PC-9 (cell line): ENCODE measurements around the gene PRKCB. TPM values are rescaled to one million over a fixed set of nuclear protein-coding genes. Genes with fewer than 3 reads are reported as not detected.

Experiments used
- BruUV-seq: library from RNA; stranded (reverse); fragments of 400-500 nt; replicated peaks from 2 replicates; lab custom pipeline; 2021; lab: Mats Ljungman, UMichigan
- CTCF ChIA-PET: fragments of 300-600 bp; sonication (Branson Sonifier 250); formaldehyde crosslinking; loops from one replicate; lab custom pipeline; 2022; ENCODE audit warnings: antibody characterized with exemption; lab: Charles Lee
- POLR2A ChIA-PET: fragments of 300-600 bp; sonication (Branson Sonifier 250); formaldehyde crosslinking; loops from one replicate; lab custom pipeline; 2022; ENCODE audit warnings: antibody characterized with exemption; ENCODE audit not compliant: unreplicated experiment; lab: Charles Lee
- DNase-seq, 2 experiments: peaks; one replicate each; pipeline versions ENCODE4 v3.0.0 to v3.0.0-alpha.2; 2015 to 2022; ENCODE audit warnings: mixed read lengths in 1 of 2
- H2AFZ ChIP-seq: fragments of 200-600 bp; sonication (generic); 2 replicates; pipeline ENCODE4 v1.8.1; 2017; ENCODE audit warnings: antibody characterized with exemption
- H3F3A ChIP-seq: fragments of 200-600 bp; sonication (generic); 2 replicates; pipeline ENCODE4 v1.8.1; 2017; ENCODE audit warnings: antibody characterized with exemption, mild to moderate bottlenecking, low read depth; ENCODE audit not compliant: insufficient read depth
- H3K27ac ChIP-seq: fragments of 200-600 bp; sonication (generic); 2 replicates; pipeline ENCODE4 v1.6.1; 2016; ENCODE audit warnings: mixed run types
- H3K27me3 ChIP-seq: fragments of 200-600 bp; sonication (generic); 2 replicates; pipeline ENCODE4 v1.6.1; 2016; ENCODE audit warnings: low read depth, mixed run types; ENCODE audit not compliant: insufficient read depth
- H3K36me3 ChIP-seq: fragments of 200-600 bp; sonication (generic); 2 replicates; pipeline ENCODE4 v1.6.1; 2016; ENCODE audit warnings: low read depth, mixed run types
- H3K4me1 ChIP-seq: fragments of 200-600 bp; sonication (generic); replicated peaks from 2 replicates; pipeline ENCODE4 v1.6.1; 2016; ENCODE audit warnings: mixed run types; ENCODE audit not compliant: insufficient read depth
- H3K4me2 ChIP-seq: fragments of 200-600 bp; sonication (generic); 2 replicates; pipeline ENCODE4 v1.6.1; 2017; ENCODE audit warnings: mixed run types
- H3K4me3 ChIP-seq: fragments of 200-600 bp; sonication (generic); 2 replicates; pipeline ENCODE4 v1.6.1; 2016; ENCODE audit warnings: mixed run types
- H3K79me2 ChIP-seq: fragments of 200-600 bp; sonication (generic); 2 replicates; pipeline ENCODE4 v1.6.1; 2017; ENCODE audit warnings: low read depth, mixed run types
- H3K9me2 ChIP-seq: fragments of 200-600 bp; sonication (generic); 2 replicates; pipeline ENCODE4 v1.8.1; 2017; ENCODE audit warnings: mild to moderate bottlenecking; ENCODE audit not compliant: insufficient read depth
- H3K9me3 ChIP-seq: fragments of 200-600 bp; sonication (generic); 2 replicates; pipeline ENCODE4 v1.8.1; 2016; ENCODE audit warnings: low read depth; ENCODE audit not compliant: insufficient read depth
- H4K20me1 ChIP-seq: fragments of 200-600 bp; sonication (generic); 2 replicates; pipeline ENCODE4 v1.8.1; 2017; ENCODE audit not compliant: insufficient read depth
- CTCF ChIP-seq: fragments of 200-600 bp; sonication (generic); conservative IDR thresholded peaks from 2 replicates; pipeline ENCODE4 v1.6.1; 2017; ENCODE audit warnings: mixed run types, antibody characterized with exemption, mild to moderate bottlenecking, moderate library complexity
- EZH2 ChIP-seq: fragments of 200-600 bp; sonication (generic); IDR thresholded peaks from 2 replicates; pipeline ENCODE4 v1.8.0; 2017; ENCODE audit warnings: antibody characterized with exemption, low read depth
- intact Hi-C: fragments of 100-400 bp; cut with micrococcal nuclease; formaldehyde crosslinking; loops from one replicate; pipeline ENCODE4 v1.10.0; 2022; ENCODE audit not compliant: unreplicated experiment
- total RNA-seq: library from RNA; stranded (reverse); gene quantifications from 2 replicates; pipeline ENCODE4 v1.2.3, GENCODE V29; 2021

The PRKCB gene
- total RNA-seq, 1 experiment from 2014 or later, result not detected

GRCh38 chr16:23917621-23918020 lies 81.8 kb downstream of the PRKCB start:
- Histone ChIP-seq H3K4me2 (no peak overlapping the region), H2AFZ (no peak overlapping the region), H3F3A (no peaks in the 10 kb centered on the region), H3K79me2 (no peaks in the 10 kb centered on the region), H3K9me2 (peaks cover 3% of the 10 kb centered on the region; the same call in 1 of the 2 replicates), H3K27ac (no peak overlapping the region), H4K20me1 (no peaks in the 10 kb centered on the region), H3K4me1 (no peaks in the 10 kb centered on the region), H3K9me3 (no peaks in the 10 kb centered on the region), H3K36me3 (no peaks in the 10 kb centered on the region), H3K27me3 (peaks cover 11% of the 10 kb centered on the region; the same call in 1 of the 2 replicates), H3K4me3 (no peak overlapping the region)
- TF ChIP-seq EZH2 (no peak), CTCF (no peak)
- no peak for DNase-seq
- no TSS peak for BruUV-seq
- intact Hi-C loops, result loop anchor here (10.0 kb wide), 1 partner anchor 93 kb away; no protein-coding TSS in a partner anchor
- ChIA-PET POLR2A (no interaction called here), CTCF (no interaction called here)

GRCh38 chr16:23920446-23920845 lies 84.7 kb downstream of the PRKCB start:
- Histone ChIP-seq H3K4me3 (no peak overlapping the region), H3K27me3 (peaks cover 14% of the 10 kb centered on the region; the same call in 1 of the 2 replicates), H3K9me3 (no peaks in the 10 kb centered on the region), H4K20me1 (no peaks in the 10 kb centered on the region), H3K9me2 (peaks cover 3% of the 10 kb centered on the region; the same call in 1 of the 2 replicates), H3K79me2 (no peaks in the 10 kb centered on the region), H3F3A (no peaks in the 10 kb centered on the region), H3K4me2 (no peak overlapping the region), H3K36me3 (no peaks in the 10 kb centered on the region), H2AFZ (no peak overlapping the region), H3K27ac (no peak overlapping the region), H3K4me1 (no peaks in the 10 kb centered on the region)
- no peak for DNase-seq
- TF ChIP-seq CTCF (no peak), EZH2 (no peak)
- POLR2A ChIA-PET, result no interaction called here
- BruUV-seq, result no TSS peak
- CTCF ChIA-PET, result no interaction called here
- intact Hi-C loops, result no loop called here

GRCh38 chr16:23920899-23921298 lies 85.1 kb downstream of the PRKCB start:
- Histone ChIP-seq H3K9me2 (peaks cover 3% of the 10 kb centered on the region; the same call in 1 of the 2 replicates), H3F3A (no peaks in the 10 kb centered on the region), H3K9me3 (no peaks in the 10 kb centered on the region), H3K27me3 (peaks cover 14% of the 10 kb centered on the region; the same call in 1 of the 2 replicates), H4K20me1 (no peaks in the 10 kb centered on the region), H2AFZ (no peak overlapping the region), H3K36me3 (no peaks in the 10 kb centered on the region), H3K4me1 (no peaks in the 10 kb centered on the region), H3K4me2 (no peak overlapping the region), H3K4me3 (no peak overlapping the region), H3K27ac (no peak overlapping the region), H3K79me2 (no peaks in the 10 kb centered on the region)
- CTCF ChIA-PET, result no interaction called here
- no peak for DNase-seq
- POLR2A ChIA-PET, result no interaction called here
- no peak for TF ChIP-seq CTCF
- TF ChIP-seq EZH2, result no peak
- BruUV-seq, result no TSS peak
- intact Hi-C loops, result no loop called here
